Common myeloid progenitor, CD34-positive (primary cell): ENCODE data around the gene ATP5IF1.
A peak's percentile ranks its signal among the peaks of the same experiment; 100 is the strongest.

ENCODE experiments used
- CTCF ChIA-PET: fragments of 350-600 bp; sonication (Branson Sonifier 250); formaldehyde crosslinking; loops from one replicate; lab custom pipeline; 2021; ENCODE audit warnings: antibody characterized with exemption; lab: Charles Lee
- POLR2A ChIA-PET: fragments of 350-600 bp; sonication (Branson Sonifier 250); formaldehyde crosslinking; loops from one replicate; lab custom pipeline; 2021; ENCODE audit warnings: antibody characterized with exemption; lab: Charles Lee
- DNase-seq, 3 donors: peaks; one replicate each; pipeline versions ENCODE4 v3.0.0 to v3.0.0-alpha.2; 2013
- H3K27ac ChIP-seq, 2 experiments: 1 replicate in 1 of 2; 2 replicates in 1 of 2; pipeline ENCODE4 v1.7.0; 2013; ENCODE audit warnings: inconsistent platforms in 2 of 2, low read length in 2 of 2, mild to moderate bottlenecking in 2 of 2, low read depth in 1 of 2, moderate library complexity in 1 of 2; ENCODE audit not compliant: severe bottlenecking in 2 of 2, insufficient read depth in 1 of 2, poor library complexity in 1 of 2
- H3K27me3 ChIP-seq, 5 experiments: replicated peaks in 2 of 5; 1 replicate in 3 of 5; 2 replicates in 2 of 5; pipeline versions ENCODE4 v1.6.1 to v1.7.0; 2013; ENCODE audit warnings: low read length in 4 of 5, mild to moderate bottlenecking in 2 of 5, moderate library complexity in 2 of 5, inconsistent platforms in 1 of 5; ENCODE audit not compliant: insufficient read depth in 5 of 5, control insufficient read depth in 4 of 5
- H3K36me3 ChIP-seq, 4 experiments: 1 replicate in 2 of 4; 2 replicates in 2 of 4; pipeline versions ENCODE4 v1.6.1 to v1.7.0; 2013; ENCODE audit warnings: low read length in 3 of 4, control low read depth in 1 of 4, mild to moderate bottlenecking in 1 of 4; ENCODE audit not compliant: control insufficient read depth in 4 of 4, insufficient read depth in 4 of 4
- H3K4me1 ChIP-seq, 4 experiments: 1 replicate in 3 of 4; 2 replicates in 1 of 4; pipeline versions ENCODE4 v1.6.1 to v1.7.1; 2013; ENCODE audit warnings: low read length in 3 of 4, mild to moderate bottlenecking in 3 of 4, control low read depth in 1 of 4, inconsistent platforms in 1 of 4, moderate library complexity in 1 of 4; ENCODE audit not compliant: control insufficient read depth in 4 of 4, insufficient read depth in 4 of 4; ENCODE audit errors: control extremely low read depth in 1 of 4
- H3K4me3 ChIP-seq, 7 experiments: 1 replicate in 4 of 7; 2 replicates in 3 of 7; pipeline versions ENCODE4 v1.5.1 to v1.7.0; 2013; ENCODE audit warnings: mild to moderate bottlenecking in 7 of 7, low read length in 6 of 7, moderate library complexity in 6 of 7, inconsistent platforms in 2 of 7, low read depth in 2 of 7, control low read depth in 1 of 7; ENCODE audit not compliant: insufficient read depth in 4 of 7, control insufficient read depth in 1 of 7; ENCODE audit errors: extremely low read depth in 1 of 7
- H3K9me3 ChIP-seq, 5 experiments: 1 replicate in 4 of 5; 2 replicates in 1 of 5; pipeline versions ENCODE4 v1.6.1 to v1.7.1; 2013; ENCODE audit warnings: low read length in 4 of 5, mild to moderate bottlenecking in 2 of 5, inconsistent platforms in 1 of 5, low read depth in 1 of 5, moderate library complexity in 1 of 5; ENCODE audit not compliant: control insufficient read depth in 4 of 5, insufficient read depth in 2 of 5; ENCODE audit errors: control extremely low read depth in 1 of 5
- WGBS: methylation state at CpG from one replicate; pipeline ENCODE4 v1.1.5; 2013; ENCODE audit not compliant: insufficient coverage; 5-methylcytosine and 5-hydroxymethylcytosine counted together

Gene ATP5IF1

DNA sequence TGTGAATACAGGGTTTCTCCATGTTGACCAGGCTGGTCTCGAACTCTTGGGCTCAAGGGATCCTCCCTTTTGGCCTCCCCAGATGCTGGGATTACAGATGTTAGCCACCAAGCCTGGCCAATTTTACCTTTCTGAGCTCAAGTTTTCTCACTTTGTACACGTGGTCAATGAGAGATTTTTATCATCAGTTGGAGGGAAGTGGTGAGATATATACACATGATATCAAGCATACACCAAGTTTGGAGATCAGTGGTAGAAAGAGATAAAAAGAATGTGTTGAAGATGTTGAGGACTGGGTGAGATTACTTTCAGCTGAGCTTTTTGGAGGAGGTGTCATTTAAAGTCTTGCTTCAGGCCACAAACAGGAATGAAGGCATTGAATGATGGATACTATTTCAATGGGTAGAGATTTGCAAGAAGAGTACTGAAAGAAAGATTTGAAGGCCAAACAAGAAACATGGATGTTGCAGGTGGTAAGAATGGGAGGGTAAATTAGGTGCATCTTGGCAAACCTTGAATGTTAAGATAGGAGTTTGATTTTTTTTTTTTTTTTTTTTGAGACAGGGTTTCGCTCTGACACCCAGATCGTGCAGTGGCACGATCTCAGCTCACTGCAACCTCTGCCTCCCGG, 20.4 kb downstream of the ATP5IF1 start:
- Histone ChIP-seq H3K9me3 (no peaks in the 10 kb centered on the region), H3K27me3 (no peaks in the 10 kb centered on the region), H3K4me3 (no peak overlapping the region), H3K27ac (no peak overlapping the region), H3K36me3 (no peaks in the 10 kb centered on the region), H3K4me1 (peaks cover 0 to 31% (median 21%) of the 10 kb centered on the region in 4 experiments)
- peak in 2 of 3 donors; percentile 49 to 67 for DNase-seq
- WGBS = 83% methylated on average over 1 of the region's 6 CpGs
- POLR2A ChIA-PET = interaction anchor here (0.6 kb wide), 1 partner anchor 325 kb away, joined by 3 read pairs; no protein-coding TSS in a partner anchor
- CTCF ChIA-PET = interaction anchor here (1.3 to 2.1 kb wide), 3 partner anchors 10 to 102 kb away, joined by 3 to 6 read pairs (median 4); partner anchors contain the start of gene MED18

DNA sequence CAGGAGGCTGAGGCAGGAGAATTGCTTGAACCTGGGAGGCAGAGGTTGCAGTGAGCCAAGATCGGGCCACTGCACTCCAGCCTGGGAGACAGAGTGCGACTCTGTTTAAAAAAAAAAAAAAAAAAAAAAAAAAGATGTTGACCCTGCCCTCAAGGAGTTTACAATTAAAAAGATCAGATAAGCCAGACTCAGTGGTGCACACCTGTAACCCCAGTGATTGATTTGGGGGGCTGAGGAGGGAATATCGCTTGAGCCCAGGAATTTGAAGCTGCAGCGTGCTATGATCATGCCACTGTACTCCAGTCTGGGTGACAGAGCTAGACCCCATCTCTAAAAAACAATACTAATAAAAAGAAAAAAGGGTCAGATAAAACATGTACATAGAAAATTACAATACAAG, 21.8 kb downstream of the ATP5IF1 start:
- Histone ChIP-seq H3K36me3 (no peaks in the 10 kb centered on the region), H3K4me3 (no peak overlapping the region), H3K27ac (no peak overlapping the region), H3K4me1 (peaks cover 0 to 31% (median 22%) of the 10 kb centered on the region in 4 experiments), H3K9me3 (no peaks in the 10 kb centered on the region), H3K27me3 (no peaks in the 10 kb centered on the region)
- WGBS = no CpG with 5 or more reads among the region's 4 CpGs
- DNase-seq = no peak
- POLR2A ChIA-PET = interaction anchor here (0.6 kb wide), 1 partner anchor 29 kb away, joined by 4 read pairs; no protein-coding TSS in a partner anchor
- CTCF ChIA-PET = interaction anchor here (0.7 to 1.8 kb wide), 3 partner anchors 9 to 111 kb away, joined by 3 to 10 read pairs (median 5); no protein-coding TSS in a partner anchor

- ChIA-PET CTCF (interaction anchor here (1.0 to 1.8 kb wide), 2 partner anchors 10 to 110 kb away, joined by 5 to 10 read pairs; no protein-coding TSS in a partner anchor), POLR2A (interaction anchor here (1.1 to 1.4 kb wide), 3 partner anchors 10 to 70 kb away, joined by 5 to 6 read pairs (median 5); partner anchors contain the start of gene MED18)
- WGBS = 6% methylated on average over 11 of the region's 12 CpGs
- Histone ChIP-seq H3K9me3 (no peaks in the 10 kb centered on the region), H3K27me3 (no peaks in the 10 kb centered on the region), H3K4me3 (peak overlapping the region in 5 of 7 experiments; percentile 4 to 92 (median 91)), H3K36me3 (no peaks in the 10 kb centered on the region), H3K4me1 (peaks cover 0 to 31% (median 22%) of the 10 kb centered on the region in 4 experiments), H3K27ac (peak overlapping the region in 1 of 2 experiments; percentile 70)
- DNase-seq = peak in 2 of 3 donors; percentile 35
Observed at GRCh38 chr1:28258628-28259251, 22.8 kb downstream of the ATP5IF1 start.

GRCh38 chr1:28259252-28259933, 23.5 kb downstream of the ATP5IF1 start, which contains the start of gene SESN2:
Gene SESN2 (plus strand): TSS chr1:28259518. CDS start chr1:28259848, 330 bp downstream.
- Histone ChIP-seq H3K36me3 (no peaks in the 10 kb centered on the region), H3K4me3 (peak within 1 kb of the TSS; percentile 75 to 92 (median 91)), H3K27me3 (no peaks in the 10 kb centered on the region), H3K9me3 (no peaks in the 10 kb centered on the region), H3K4me1 (peaks cover 0 to 31% (median 22%) of the 10 kb centered on the region in 4 experiments), H3K27ac (peak within 1 kb of the TSS in 1 of 2 experiments; percentile 70)
- 0% methylated on average over 72 of the region's 76 CpGs for WGBS
- CTCF ChIA-PET = interaction anchor here (1.0 kb wide), 1 partner anchor 9 kb away, joined by 3 read pairs; no protein-coding TSS in a partner anchor
- POLR2A ChIA-PET = interaction anchor here (0.7 to 1.4 kb wide), 6 partner anchors 10 to 389 kb away, joined by 3 to 8 read pairs (median 5); partner anchors contain the start of genes MED18 and RNU11
- peak; percentile 96 to 98 (median 98) for DNase-seq

- ChIA-PET CTCF (interaction anchor here (0.9 to 1.4 kb wide), 4 partner anchors 10 to 26 kb away, joined by 3 read pairs; no protein-coding TSS in a partner anchor), POLR2A (interaction anchor here (0.6 to 1.4 kb wide), 7 partner anchors 9 to 388 kb away, joined by 3 to 8 read pairs (median 5); partner anchors contain the start of genes MED18 and RNU11)
- H3K27ac ChIP-seq = peak overlapping the region in 1 of 2 experiments; percentile 64
- 1% methylated on average over 11 of the region's 66 CpGs for whole genome bisulfite sequencing
- DNase-seq = peak in 2 of 3 donors; percentile 46 to 49
- H3K36me3 ChIP-seq = no peaks in the 10 kb centered on the region
- H3K4me1 ChIP-seq = peaks cover 0 to 31% (median 22%) of the 10 kb centered on the region in 4 experiments
- H3K27me3 ChIP-seq = no peaks in the 10 kb centered on the region
- H3K4me3 ChIP-seq = peak overlapping the region; percentile 75 to 92 (median 91)
- H3K9me3 ChIP-seq = no peaks in the 10 kb centered on the region
Observed at GRCh38 chr1:28259934-28260802, 24.2 kb downstream of the ATP5IF1 start.

- WGBS = 86% methylated on average over 5 of the region's 7 CpGs
- H3K36me3 ChIP-seq = no peaks in the 10 kb centered on the region
- no peak overlapping the region for H3K27ac ChIP-seq
- H3K4me1 ChIP-seq = peaks cover 0 to 31% (median 22%) of the 10 kb centered on the region in 4 experiments
- H3K27me3 ChIP-seq = no peaks in the 10 kb centered on the region
- H3K4me3 ChIP-seq = peak overlapping the region in 6 of 7 experiments; percentile 75 to 92 (median 90)
- ChIA-PET CTCF (interaction anchor here (0.9 to 1.4 kb wide), 4 partner anchors 10 to 92 kb away, joined by 3 read pairs; no protein-coding TSS in a partner anchor), POLR2A (interaction anchor here (0.6 kb wide), 2 partner anchors 146 to 185 kb away, joined by 5 to 8 read pairs; no protein-coding TSS in a partner anchor)
- DNase-seq = no peak
- H3K9me3 ChIP-seq = no peaks in the 10 kb centered on the region
Observed at GRCh38 chr1:28260803-28261174, 24.9 kb downstream of the ATP5IF1 start.
